Kidney capillary endothelial cell (primary cell): Measurements from ENCODE around the gene ALDH16A1.
"Not testable (repeated sequence)": the region's sequence is repeated elsewhere in the genome, so short reads cannot be mapped to it uniquely, and the experiment has no call there.

Experiments
- DNase-seq: peaks from one replicate; pipeline ENCODE4 v3.0.0-alpha.2; 2018; ENCODE audit warnings: low spot score

ALDH16A1 gene

GRCh38 chr19:49441210-49441959 lies 11.6 kb upstream of the ALDH16A1 start, which contains the start of gene SLC17A7:
SLC17A7 (minus strand) TSS chr19:49441527; CDS start chr19:49441379, 148 bp downstream.
- DNase-seq: no peak

- DNase-seq: no peak
Observed at GRCh38 chr19:49441960-49442350, 11.1 kb upstream of the ALDH16A1 start.

DNA sequence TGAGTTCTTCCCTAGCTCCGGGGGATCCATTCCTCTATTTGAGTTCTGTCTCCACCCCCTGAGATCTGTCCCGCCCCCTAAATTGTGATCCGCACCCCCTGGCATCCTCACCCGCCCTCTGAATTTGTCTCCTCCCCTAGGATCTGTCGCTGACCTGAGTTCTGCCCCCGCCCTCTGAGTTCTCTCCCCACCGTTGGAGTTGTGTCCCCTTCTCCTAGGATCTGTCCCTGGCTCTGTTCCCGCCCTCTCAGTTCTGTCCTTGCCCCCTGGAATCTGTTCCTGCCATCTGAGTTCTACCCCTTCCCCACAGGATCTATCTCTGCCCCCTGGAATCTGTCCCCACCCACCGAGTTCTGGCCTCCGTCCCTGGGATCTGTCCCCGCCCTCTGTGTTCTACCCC lies 10.7 kb upstream of the ALDH16A1 start:
- no peak for DNase-seq

- peak; percentile 61 for DNase-seq
Observed at GRCh38 chr19:49442771-49443365, 10.2 kb upstream of the ALDH16A1 start.

- peak; percentile 87 for DNase-seq
Observed at GRCh38 chr19:49443366-49444099, 9.5 kb upstream of the ALDH16A1 start.

DNA sequence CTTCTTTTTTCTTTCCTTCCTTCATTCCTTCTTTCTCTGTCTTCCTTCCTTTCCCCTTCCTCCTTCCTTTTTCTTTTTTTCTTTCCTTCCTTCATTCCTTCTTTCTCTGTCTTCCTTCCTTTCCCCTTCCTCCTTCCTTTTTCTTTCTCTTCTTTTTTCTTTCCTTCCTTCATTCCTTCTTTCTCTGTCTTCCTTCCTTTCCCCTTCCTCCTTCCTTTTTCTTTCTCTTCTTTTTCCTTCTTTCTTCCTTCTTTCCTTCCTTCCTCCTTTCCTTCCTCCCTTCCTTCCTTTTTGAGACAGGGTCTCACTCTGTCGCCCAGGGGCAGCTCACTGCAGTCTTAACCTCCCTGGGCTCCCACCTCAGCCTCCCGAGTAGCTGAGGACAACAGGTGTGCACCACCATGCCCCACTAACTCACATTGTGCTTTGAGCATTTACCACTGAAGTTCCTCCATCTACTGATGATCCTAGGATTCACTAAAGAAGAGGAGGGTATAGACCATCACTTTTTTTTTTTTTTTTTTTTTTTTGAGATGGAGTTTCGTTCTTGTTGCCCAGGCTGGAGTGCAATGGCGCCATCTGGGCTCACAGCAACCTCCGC lies 8.8 kb upstream of the ALDH16A1 start:
- DNase-seq: not testable (repeated sequence)

DNA sequence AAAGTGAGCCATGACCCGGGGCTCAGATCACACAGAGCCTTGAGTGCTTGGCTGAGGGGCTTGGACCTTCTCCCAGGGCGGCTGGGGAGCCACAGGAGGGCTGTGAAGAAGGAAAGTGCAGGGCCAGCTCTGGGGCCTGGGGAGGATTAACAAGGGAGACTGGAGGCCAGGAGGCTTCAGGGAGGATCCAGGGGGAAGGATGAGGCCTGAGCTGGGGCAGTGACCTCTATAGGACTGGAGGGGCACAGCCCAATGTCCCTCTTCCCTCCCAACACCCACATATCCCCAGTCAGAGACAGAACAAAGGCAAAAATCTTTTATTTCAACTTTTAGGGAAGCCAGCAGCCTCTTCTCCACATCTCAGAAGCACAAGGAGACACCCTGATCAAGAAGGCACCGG lies 7.0 kb upstream of the ALDH16A1 start:
- DNase-seq: no peak

GRCh38 chr19:49447485-49448431 lies 5.3 kb upstream of the ALDH16A1 start:
- no peak for DNase-seq

GRCh38 chr19:49448432-49448786 lies 4.6 kb upstream of the ALDH16A1 start:
- no peak for DNase-seq

- no peak for DNase-seq
Observed at GRCh38 chr19:49450405-49450804, 2.6 kb upstream of the ALDH16A1 start.

DNA sequence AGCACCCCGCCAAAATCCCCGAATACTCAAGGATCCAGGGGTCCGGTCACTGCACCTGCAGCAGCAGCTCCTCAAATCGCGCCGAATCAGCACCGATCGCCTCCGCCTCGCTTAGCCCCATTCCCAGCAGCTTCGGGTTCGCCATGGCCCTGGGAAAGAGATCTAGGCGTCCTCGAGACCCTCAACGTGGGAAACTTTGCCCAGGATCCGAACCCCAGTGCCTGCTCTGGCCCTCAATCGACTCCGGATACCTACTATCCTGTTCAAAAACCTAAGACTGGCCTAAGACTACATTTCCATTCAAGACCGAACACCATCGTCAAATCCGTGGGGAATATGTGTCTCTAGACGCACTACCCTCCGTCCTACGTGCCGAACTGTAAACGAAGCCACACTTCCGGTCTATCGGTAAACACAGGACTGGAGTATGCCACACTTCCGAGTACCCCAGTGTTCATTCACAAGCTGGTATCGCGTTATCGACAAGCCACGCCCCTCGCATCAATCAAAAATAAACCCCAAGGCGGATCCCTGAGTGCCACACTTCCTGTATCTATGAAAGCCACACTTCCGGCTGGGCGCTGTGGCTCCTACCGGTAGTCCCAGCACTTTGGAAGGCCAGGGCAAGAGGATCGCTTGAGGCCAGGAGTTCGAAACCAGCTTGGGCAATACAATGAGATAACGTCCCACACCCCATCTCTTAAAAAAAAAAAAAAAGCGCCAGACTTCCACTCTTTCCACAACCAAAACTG lies 1.4 kb upstream of the ALDH16A1 start, which contains the start of gene PIH1D1:
TSS of gene PIH1D1 (minus strand) at position 385 of the 752 bp plus-strand sequence. CDS start at position 145, 240 bp downstream.
- peak; percentile 97 for DNase-seq

GRCh38 chr19:49453757-49454240 lies 774 bp downstream of the ALDH16A1 start:
- no peak for DNase-seq

DNA sequence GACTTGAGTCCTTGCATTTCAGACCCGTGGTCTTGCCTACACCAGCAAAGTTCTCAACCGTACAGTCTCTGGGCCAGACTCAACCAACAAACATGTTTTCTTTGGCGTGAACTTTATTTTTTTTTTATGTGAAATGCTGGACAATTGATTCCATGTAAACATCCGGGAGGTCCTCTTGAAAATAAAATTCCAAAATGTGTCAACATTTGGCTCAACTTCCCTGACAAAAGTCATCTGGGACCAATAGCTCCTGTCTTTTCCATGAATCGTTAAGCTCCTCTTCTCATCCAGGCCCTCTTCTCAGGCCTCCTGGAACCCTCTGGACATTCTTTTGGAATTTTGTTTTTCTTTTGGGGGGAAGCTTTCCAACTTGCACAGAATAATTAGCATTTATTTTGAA lies 2.7 kb downstream of the ALDH16A1 start:
- DNase-seq: no peak

GRCh38 chr19:49456326-49456725 lies 3.3 kb downstream of the ALDH16A1 start:
- no peak for DNase-seq

- DNase-seq: no peak
Observed at GRCh38 chr19:49458567-49458903, 5.5 kb downstream of the ALDH16A1 start.

DNA sequence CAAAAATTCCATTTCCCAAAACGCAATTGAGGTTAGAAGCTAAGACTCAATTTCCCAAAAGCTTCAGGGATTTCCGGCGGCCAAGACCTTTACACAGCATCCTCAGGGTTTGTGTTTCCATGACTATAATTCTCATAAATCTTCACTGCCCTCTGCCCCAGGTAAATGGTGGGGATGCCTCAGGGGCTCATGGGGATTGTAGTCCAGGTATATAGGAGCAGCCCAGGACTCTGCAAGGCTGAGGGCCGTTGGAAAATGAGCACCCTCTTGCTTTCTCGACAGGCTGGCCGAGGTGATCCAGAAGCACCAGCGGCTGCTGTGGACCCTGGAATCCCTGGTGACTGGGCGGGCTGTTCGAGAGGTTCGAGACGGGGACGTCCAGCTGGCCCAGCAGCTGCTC lies 6.4 kb downstream of the ALDH16A1 start:
- no peak for DNase-seq

DNA sequence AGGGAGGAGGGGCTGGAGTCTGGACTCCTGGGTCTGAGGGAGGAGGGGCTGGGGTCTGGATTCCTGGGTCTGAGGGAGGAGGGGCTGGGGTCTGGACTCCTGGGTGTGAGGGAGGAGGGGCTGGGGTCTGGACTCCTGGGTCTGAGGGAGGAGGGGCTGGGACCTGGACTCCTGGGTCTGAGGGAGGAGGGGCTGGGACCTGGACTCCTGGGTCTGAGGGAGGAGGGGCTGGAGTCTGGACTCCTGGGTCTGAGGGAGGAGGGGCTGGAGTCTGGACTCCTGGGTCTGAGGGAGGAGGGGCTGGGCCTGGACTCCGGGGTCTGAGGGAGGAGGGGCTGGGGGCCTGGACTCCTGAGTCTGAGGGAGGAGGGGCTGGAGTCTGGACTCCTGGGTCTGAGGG lies 8.1 kb downstream of the ALDH16A1 start:
- DNase-seq: not testable (repeated sequence)

DNA sequence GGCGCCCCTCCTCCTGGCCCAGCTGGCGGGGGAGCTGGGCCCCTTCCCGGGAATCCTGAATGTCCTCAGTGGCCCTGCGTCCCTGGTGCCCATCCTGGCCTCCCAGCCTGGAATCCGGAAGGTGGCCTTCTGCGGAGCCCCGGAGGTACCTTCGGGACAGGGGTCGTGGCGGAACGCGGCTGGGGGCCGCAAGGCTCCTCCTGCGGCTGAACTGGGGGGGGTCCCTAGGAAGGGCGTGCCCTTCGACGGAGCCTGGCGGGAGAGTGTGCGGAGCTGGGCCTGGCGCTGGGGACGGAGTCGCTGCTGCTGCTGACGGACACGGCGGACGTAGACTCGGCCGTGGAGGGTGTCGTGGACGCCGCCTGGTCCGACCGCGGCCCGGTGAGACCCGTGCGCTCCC lies 8.6 kb downstream of the ALDH16A1 start:
- DNase-seq: no peak

GRCh38 chr19:49462492-49462891 lies 9.5 kb downstream of the ALDH16A1 start:
- no peak for DNase-seq

DNA sequence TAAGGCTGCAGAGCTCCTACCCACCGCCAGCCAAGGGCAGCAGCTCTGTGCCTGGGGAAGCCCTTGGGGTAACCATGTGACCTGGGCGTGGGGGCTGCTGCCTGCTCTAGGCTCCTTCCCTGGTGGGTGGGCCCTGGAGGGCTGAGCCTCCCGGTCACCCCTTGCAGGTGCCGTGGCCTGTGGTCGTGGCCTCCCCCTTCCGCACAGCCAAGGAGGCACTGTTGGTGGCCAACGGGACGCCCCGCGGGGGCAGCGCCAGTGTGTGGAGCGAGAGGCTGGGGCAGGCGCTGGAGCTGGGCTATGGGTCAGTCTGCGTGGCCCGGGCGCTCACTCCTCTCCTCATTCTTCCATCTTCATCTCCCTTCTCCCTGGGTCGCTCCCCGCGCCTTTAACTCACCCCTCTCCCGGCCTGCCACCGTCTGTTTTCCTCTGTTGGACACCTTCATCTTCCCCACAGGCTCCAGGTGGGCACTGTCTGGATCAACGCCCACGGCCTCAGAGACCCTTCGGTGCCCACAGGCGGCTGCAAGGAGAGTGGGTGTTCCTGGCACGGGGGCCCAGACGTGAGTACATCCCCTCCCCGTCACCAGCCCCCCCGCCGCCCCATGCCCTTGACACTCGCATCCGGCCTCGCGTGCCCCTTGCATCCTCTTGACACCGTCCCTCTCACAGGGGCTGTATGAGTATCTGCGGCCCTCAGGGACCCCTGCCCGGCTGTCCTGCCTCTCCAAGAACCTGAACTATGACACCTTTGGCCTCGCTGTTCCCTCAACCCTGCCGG lies 11.1 kb downstream of the ALDH16A1 start:
- no peak for DNase-seq
